ENCODE measurements around the gene KCNJ9. TPM values are rescaled to one million over a fixed set of nuclear protein-coding genes. Genes with fewer than 3 reads are reported as not detected.

Gene KCNJ9
- total RNA-seq, 1 donor from 2014 or later = not detected

DNA sequence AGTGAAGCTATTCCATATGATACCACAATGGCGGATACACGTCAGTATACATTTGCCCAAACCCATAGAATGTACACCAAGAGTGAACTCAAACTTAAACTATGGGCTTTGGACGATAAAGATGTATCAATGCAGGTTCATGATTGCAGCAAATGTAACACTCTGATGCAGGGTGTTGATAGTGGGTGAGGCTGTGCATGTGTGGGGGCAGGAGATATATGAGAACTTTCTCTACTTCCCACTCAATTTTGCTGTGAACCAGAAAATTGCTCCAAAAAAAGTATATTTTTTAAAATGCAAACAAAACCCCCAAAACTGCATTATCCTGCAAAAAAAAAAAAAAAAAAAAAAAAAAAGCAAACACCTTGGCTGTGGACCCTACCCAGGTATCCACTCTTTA, 37.6 kb downstream of the KCNJ9 start:
- Mint-ChIP-seq H3K27ac (ENCODE audit: unreplicated experiment) (no peak overlapping the region), H3K4me1 (ENCODE audit: low read depth) (peaks cover 35% of the 10 kb centered on the region), H3K4me3 (ENCODE audit: unreplicated experiment) (no peak overlapping the region), H3K27me3 (ENCODE audit: low read depth) (peaks cover 16% of the 10 kb centered on the region), H3K36me3 (ENCODE audit: low read depth) (no peaks in the 10 kb centered on the region), H3K9me3 (ENCODE audit: low read depth) (no peaks in the 10 kb centered on the region)
- no peak for DNase-seq (ENCODE audit: low spot score)
- TF ChIP-seq, protein P1, sequence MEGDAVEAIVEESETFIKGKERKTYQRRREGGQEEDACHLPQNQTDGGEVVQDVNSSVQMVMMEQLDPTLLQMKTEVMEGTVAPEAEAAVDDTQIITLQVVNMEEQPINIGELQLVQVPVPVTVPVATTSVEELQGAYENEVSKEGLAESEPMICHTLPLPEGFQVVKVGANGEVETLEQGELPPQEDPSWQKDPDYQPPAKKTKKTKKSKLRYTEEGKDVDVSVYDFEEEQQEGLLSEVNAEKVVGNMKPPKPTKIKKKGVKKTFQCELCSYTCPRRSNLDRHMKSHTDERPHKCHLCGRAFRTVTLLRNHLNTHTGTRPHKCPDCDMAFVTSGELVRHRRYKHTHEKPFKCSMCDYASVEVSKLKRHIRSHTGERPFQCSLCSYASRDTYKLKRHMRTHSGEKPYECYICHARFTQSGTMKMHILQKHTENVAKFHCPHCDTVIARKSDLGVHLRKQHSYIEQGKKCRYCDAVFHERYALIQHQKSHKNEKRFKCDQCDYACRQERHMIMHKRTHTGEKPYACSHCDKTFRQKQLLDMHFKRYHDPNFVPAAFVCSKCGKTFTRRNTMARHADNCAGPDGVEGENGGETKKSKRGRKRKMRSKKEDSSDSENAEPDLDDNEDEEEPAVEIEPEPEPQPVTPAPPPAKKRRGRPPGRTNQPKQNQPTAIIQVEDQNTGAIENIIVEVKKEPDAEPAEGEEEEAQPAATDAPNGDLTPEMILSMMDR (IDR thresholded peaks at IDR 0.05) = no peak

DNA sequence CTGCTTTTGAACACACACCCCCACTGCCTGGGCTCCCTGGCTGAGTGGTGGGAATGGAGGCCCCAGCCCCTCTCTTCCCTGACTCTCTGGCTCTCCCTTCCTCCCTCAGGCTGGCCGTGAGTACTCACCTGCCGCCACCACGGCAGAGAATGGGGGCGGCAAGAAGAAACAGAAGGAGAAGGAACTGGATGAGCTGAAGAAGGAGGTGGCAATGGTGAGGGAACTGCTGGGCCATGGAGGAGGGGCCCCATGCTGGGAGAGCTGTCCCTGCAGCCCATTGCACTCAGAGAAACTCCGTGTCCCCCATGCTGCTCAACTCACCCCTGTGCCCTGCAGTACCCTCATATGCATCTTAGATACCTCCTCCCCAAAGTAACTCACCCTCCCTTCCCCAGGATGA, 39.5 kb downstream of the KCNJ9 start:
- H3K36me3 Mint-ChIP-seq (ENCODE audit: low read depth) = no peaks in the 10 kb centered on the region
- H3K9me3 Mint-ChIP-seq (ENCODE audit: low read depth) = no peaks in the 10 kb centered on the region
- TF ChIP-seq, protein P1 (IDR thresholded peaks at IDR 0.05) = no peak
- H3K27me3 Mint-ChIP-seq (ENCODE audit: low read depth) = peaks cover 9% of the 10 kb centered on the region
- peaks cover 40% of the 10 kb centered on the region for H3K4me1 Mint-ChIP-seq (ENCODE audit: low read depth)
- DNase-seq (ENCODE audit: low spot score) = no peak
- no peak overlapping the region for H3K4me3 Mint-ChIP-seq (ENCODE audit: unreplicated experiment)
- no peak overlapping the region for H3K27ac Mint-ChIP-seq (ENCODE audit: unreplicated experiment)

DNA sequence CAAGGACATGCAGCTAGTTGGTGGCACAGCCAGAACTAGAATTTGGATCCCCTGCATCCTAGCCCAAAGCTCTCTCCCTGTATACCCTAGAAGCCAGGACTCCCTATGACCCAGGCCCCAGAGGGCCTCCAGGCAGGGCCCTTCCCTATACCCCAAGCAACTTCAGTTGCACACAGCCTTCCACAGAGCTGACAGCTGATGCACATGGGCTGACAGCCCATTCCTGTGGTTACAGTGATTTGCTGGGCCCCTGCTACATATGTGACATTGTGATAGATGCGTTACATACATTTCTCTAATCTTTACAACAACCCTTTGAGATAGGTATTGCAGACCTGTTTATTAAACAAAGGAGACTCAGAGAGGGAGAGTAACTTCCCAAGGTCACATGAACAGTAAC, 40.0 kb downstream of the KCNJ9 start:
- Mint-ChIP-seq H3K27ac (ENCODE audit: unreplicated experiment) (no peak overlapping the region), H3K4me3 (ENCODE audit: unreplicated experiment) (no peak overlapping the region), H3K27me3 (ENCODE audit: low read depth) (peaks cover 6% of the 10 kb centered on the region), H3K36me3 (ENCODE audit: low read depth) (no peaks in the 10 kb centered on the region), H3K9me3 (ENCODE audit: low read depth) (no peaks in the 10 kb centered on the region), H3K4me1 (ENCODE audit: low read depth) (peaks cover 37% of the 10 kb centered on the region)
- TF ChIP-seq, protein P1 (IDR thresholded peaks at IDR 0.05) = no peak
- DNase-seq (ENCODE audit: low spot score) = no peak

DNA sequence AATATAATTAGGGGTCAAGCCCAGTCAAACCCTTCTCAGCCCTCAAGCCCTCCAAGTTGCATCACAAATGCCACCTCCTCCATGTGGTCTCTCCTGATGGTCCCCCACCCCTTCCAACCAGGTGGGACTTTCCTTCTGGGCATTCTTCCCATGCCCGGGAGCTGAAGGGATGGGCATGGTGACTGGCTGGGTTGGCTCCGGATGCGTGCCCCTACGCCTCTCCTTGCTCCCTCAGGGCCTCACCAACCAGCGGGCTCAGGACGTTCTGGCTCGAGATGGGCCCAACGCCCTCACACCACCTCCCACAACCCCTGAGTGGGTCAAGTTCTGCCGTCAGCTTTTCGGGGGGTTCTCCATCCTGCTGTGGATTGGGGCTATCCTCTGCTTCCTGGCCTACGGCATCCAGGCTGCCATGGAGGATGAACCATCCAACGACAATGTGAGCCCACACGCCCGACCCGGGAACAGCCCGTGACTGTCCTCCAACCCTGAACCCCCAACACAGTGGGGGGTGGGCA, 41.7 kb downstream of the KCNJ9 start:
- peaks cover 25% of the 10 kb centered on the region for H3K4me1 Mint-ChIP-seq (ENCODE audit: low read depth)
- H3K27ac Mint-ChIP-seq (ENCODE audit: unreplicated experiment) = no peak overlapping the region
- TF ChIP-seq, protein P1 (IDR thresholded peaks at IDR 0.05) = no peak
- no peaks in the 10 kb centered on the region for H3K36me3 Mint-ChIP-seq (ENCODE audit: low read depth)
- no peaks in the 10 kb centered on the region for H3K27me3 Mint-ChIP-seq (ENCODE audit: low read depth)
- DNase-seq (ENCODE audit: low spot score) = no peak
- H3K4me3 Mint-ChIP-seq (ENCODE audit: unreplicated experiment) = no peak overlapping the region
- no peaks in the 10 kb centered on the region for H3K9me3 Mint-ChIP-seq (ENCODE audit: low read depth)

DNA sequence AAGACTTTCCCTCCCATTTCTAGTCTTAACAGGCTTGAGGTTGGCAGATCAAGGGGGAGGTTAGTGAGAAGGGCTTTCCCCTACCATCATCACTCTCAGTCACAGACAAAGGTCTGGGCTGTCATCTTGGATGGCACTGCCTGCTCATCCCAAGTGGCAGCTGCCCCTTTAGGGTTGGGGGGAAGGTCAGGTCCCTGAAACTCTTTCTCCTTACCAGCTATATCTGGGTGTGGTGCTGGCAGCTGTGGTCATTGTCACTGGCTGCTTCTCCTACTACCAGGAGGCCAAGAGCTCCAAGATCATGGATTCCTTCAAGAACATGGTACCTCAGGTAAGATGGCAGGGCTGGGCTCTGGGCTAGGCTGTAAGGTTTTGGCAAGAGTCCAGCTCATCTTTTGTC, 42.4 kb downstream of the KCNJ9 start:
- no peak for DNase-seq (ENCODE audit: low spot score)
- Mint-ChIP-seq H3K4me1 (ENCODE audit: low read depth) (peaks cover 23% of the 10 kb centered on the region), H3K27me3 (ENCODE audit: low read depth) (no peaks in the 10 kb centered on the region), H3K36me3 (ENCODE audit: low read depth) (peaks cover 3% of the 10 kb centered on the region), H3K27ac (ENCODE audit: unreplicated experiment) (no peak overlapping the region), H3K9me3 (ENCODE audit: low read depth) (no peaks in the 10 kb centered on the region), H3K4me3 (ENCODE audit: unreplicated experiment) (no peak overlapping the region)
- TF ChIP-seq, protein P1 (IDR thresholded peaks at IDR 0.05) = no peak
